ENCODE data around the gene SELENOT. TPM values are rescaled to one million over a fixed set of nuclear protein-coding genes. Genes with fewer than 3 reads are reported as not detected.
"Not testable (repeated sequence)": the region's sequence is repeated elsewhere in the genome, so short reads cannot be mapped to it uniquely, and the experiment has no call there.

SELENOT gene
- total and polyA plus RNA-seq, 4 experiments from 2014 or later, result 71.8 to 408 (median 191) TPM

DNA sequence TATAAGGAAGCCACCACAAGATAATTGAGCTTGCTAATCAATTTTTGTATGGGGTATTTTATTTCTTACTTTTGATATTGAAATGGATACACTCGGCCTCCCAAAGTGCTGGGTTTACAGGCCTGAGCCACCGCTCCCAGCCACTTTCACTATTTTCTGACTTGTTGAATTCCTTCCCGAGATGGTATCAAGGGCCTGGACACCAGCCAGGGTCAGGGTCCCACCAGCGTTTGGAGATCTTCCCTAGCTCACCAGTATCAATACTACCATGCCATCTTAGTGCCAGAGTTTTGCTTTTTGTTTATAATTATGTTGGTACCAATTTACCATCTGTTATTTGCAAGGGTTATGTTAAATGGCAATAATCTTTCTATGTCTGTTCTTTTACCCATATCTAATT is 5.5 kb upstream of the SELENOT start:
- H3K4me1 Mint-ChIP-seq, result peaks cover 11 to 24% (median 22%) of the 10 kb centered on the region in 4 donors

GRCh38 chr3:150599611-150600297 is 3.4 kb upstream of the SELENOT start:
- POLR2A ChIA-PET (ENCODE audit: partially characterized antibody), result no interaction called here
- no peaks in the 10 kb centered on the region for H3K9me3 ChIP-seq (ENCODE audit: control insufficient read depth in 1 of 2, low read length in 2 of 2)

More for the DNA sequence above, 5.5 kb upstream of the SELENOT start:
- Mint-ChIP-seq H3K9me3 (no peaks in the 10 kb centered on the region), H3K27ac (no peak overlapping the region), H3K36me3 (peaks cover 1 to 5% of the 10 kb centered on the region in 2 donors), H3K4me3 (no peak overlapping the region), H3K27me3 (no peaks in the 10 kb centered on the region)
- CTCF ChIA-PET (ENCODE audit: partially characterized antibody), result no interaction called here
- H3K27me3 ChIP-seq (ENCODE audit: insufficient read depth, low read length), result no peaks in the 10 kb centered on the region
- H3K9me3 ChIP-seq (ENCODE audit: control insufficient read depth in 1 of 2, low read length in 2 of 2), result no peaks in the 10 kb centered on the region
- peaks cover 6% of the 10 kb centered on the region for H3K4me1 ChIP-seq (ENCODE audit: insufficient read depth, low read length)
- no peak overlapping the region for H3K4me3 ChIP-seq (ENCODE audit: low read length in 2 of 2)
- no peak for DNase-seq
- no peaks in the 10 kb centered on the region for H3K36me3 ChIP-seq (ENCODE audit: insufficient read depth, low read length)
- POLR2A ChIA-PET (ENCODE audit: partially characterized antibody), result no interaction called here
- intact Hi-C loops (cut with micrococcal nuclease), result no loop called here
- H3K27ac ChIP-seq (ENCODE audit: low read depth, low read length), result no peak overlapping the region

DNA sequence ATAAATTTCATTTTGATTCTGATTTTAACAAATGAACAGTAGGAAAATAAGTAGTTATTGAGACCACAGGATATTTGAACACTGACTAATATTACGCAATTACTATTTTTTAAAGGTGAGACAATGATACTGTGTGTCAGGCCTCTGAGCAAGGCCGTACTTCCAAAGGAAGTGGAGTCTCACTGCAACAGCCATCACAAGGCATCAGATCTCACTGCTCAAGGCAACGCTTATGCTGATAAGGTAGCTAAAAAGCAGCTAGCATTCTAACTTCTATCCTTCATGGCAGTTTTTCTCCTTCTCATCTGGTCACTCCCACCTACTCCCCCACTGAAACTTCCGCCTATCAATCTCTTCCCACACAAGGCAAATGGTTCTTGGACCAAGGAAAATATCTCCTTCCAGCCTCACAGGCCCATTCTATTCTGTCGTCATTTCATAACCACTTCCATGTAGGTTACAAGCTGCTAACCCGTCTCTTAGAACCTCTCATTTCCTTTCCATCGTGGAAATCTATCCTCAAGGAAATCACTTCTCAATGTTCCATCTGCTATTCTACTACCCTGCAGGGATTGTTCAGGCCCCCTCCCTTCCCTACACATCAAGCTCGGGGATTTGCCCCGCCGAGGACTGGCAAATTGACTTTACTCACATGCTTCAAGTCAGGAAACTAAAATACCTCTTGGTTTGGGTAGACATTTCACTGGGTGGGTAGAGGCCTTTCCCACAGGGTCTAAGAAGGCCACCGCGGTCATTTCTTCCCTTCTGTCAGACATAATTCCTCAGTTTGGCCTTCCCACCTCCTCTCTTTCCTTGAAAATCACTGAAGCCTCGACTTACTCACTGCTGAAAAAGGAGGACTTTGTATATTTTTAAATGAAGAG is 2.2 kb upstream of the SELENOT start:
- H3K27me3 Mint-ChIP-seq; H3K27ac ChIP-seq (ENCODE audit: low read depth, low read length); DNase-seq; CTCF ChIA-PET (ENCODE audit: partially characterized antibody); H3K27me3 ChIP-seq (ENCODE audit: insufficient read depth, low read length); H3K9me3 Mint-ChIP-seq; H3K9me3 ChIP-seq (ENCODE audit: control insufficient read depth in 1 of 2, low read length in 2 of 2); H3K36me3 ChIP-seq (ENCODE audit: insufficient read depth, low read length); H3K4me3 ChIP-seq (ENCODE audit: low read length in 2 of 2); POLR2A ChIA-PET (ENCODE audit: partially characterized antibody): not testable (repeated sequence)
- Mint-ChIP-seq H3K4me1 (peaks cover 21 to 53% (median 41%) of the 10 kb centered on the region in 4 donors), H3K27ac (peak overlapping the region; percentile 13 to 99 (median 75)), H3K4me3 (peak overlapping the region in 6 of 8 donors; percentile 13 to 71 (median 62)), H3K36me3 (peaks cover 13 to 22% of the 10 kb centered on the region in 2 donors)
- peaks cover 29% of the 10 kb centered on the region for H3K4me1 ChIP-seq (ENCODE audit: insufficient read depth, low read length)
- intact Hi-C loops (cut with micrococcal nuclease), result loop anchor here (5.0 to 10.0 kb wide), 3 partner anchors 36 to 786 kb away; partner anchors contain the start of genes PFN2 and RNF13

More at GRCh38 chr3:150599611-150600297, 3.4 kb upstream of the SELENOT start:
- no peak overlapping the region for H3K4me3 ChIP-seq (ENCODE audit: low read length in 2 of 2)
- no peak for DNase-seq
- H3K27me3 ChIP-seq (ENCODE audit: insufficient read depth, low read length), result no peaks in the 10 kb centered on the region
- Mint-ChIP-seq H3K36me3 (peaks cover 9 to 18% of the 10 kb centered on the region in 2 donors), H3K27ac (no peak overlapping the region), H3K27me3 (no peaks in the 10 kb centered on the region), H3K4me3 (no peak overlapping the region), H3K4me1 (peaks cover 16 to 42% (median 33%) of the 10 kb centered on the region in 4 donors), H3K9me3 (no peaks in the 10 kb centered on the region)
- peaks cover 19% of the 10 kb centered on the region for H3K4me1 ChIP-seq (ENCODE audit: insufficient read depth, low read length)
- no peaks in the 10 kb centered on the region for H3K36me3 ChIP-seq (ENCODE audit: insufficient read depth, low read length)
- intact Hi-C loops (cut with micrococcal nuclease), result loop anchor here (5.0 to 10.0 kb wide), 3 partner anchors 38 to 785 kb away; partner anchors contain the start of genes PFN2 and RNF13
- no peak overlapping the region for H3K27ac ChIP-seq (ENCODE audit: low read depth, low read length)
- CTCF ChIA-PET (ENCODE audit: partially characterized antibody), result no interaction called here

DNA sequence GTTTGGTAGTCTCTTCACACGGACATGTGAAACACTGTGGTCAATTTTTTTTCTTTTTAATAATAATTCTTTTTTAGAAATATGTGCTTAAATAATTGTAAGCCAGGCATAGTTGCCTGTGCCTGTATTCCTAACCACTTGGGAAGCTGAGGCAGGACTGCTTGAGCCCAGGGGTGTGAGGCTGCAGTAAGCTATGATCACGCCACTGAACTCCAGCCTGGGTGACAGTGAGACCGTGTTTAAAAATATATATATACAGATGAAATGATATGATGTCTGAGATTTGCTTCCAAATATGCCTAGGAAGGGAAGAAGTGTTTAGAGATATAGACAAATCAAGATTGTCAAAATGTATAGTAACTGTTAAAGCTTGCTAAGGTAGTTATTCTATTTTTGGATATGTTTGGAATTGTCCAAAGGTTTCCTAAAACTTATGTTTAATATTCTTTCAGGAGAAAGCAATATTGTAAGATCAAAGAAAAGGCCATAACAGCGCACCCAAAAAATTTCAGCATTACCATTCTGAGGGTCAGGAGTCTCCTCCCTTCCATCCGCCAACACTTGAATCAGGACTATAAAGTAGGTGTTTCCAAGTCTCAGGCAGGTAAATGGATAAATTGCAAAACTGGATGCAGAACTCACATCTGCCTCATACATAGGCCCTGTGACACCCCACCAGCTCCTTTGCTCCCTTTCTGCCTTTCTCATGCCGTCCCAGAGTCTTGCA is 532 bp upstream of the SELENOT start:
- peaks cover 20 to 38% of the 10 kb centered on the region in 2 donors for H3K36me3 Mint-ChIP-seq
- Histone ChIP-seq H3K4me1 (ENCODE audit: insufficient read depth, low read length) (peaks cover 46% of the 10 kb centered on the region), H3K4me3 (ENCODE audit: low read length in 2 of 2) (peak overlapping the region; percentile 71 to 91), H3K27me3 (ENCODE audit: insufficient read depth, low read length) (no peaks in the 10 kb centered on the region), H3K36me3 (ENCODE audit: insufficient read depth, low read length) (no peaks in the 10 kb centered on the region), H3K9me3 (ENCODE audit: control insufficient read depth in 1 of 2, low read length in 2 of 2) (no peaks in the 10 kb centered on the region), H3K27ac (ENCODE audit: low read depth, low read length) (peak overlapping the region; percentile 97)
- DNase-seq, result peak in 1 of 5 donors; percentile 6
- peak overlapping the region; percentile 92 to 98 (median 96) for H3K4me3 Mint-ChIP-seq
- H3K27me3 Mint-ChIP-seq, result no peaks in the 10 kb centered on the region
- peak overlapping the region; percentile 97 to 99 (median 98) for H3K27ac Mint-ChIP-seq
- intact Hi-C loops (cut with micrococcal nuclease), result loop anchor here (1.0 to 10.0 kb wide), 7 partner anchors 35 to 788 kb away; partner anchors contain the start of genes EIF2A, ERICH6, PFN2 and RNF13
- H3K9me3 Mint-ChIP-seq, result no peaks in the 10 kb centered on the region
- ChIA-PET POLR2A (ENCODE audit: partially characterized antibody) (interaction anchor here (0.7 to 3.2 kb wide), 27 partner anchors 8 to 193 kb away, joined by 3 to 77 read pairs (median 4); partner anchors contain the start of genes EIF2A, ERICH6, SERP1 and SIAH2), CTCF (ENCODE audit: partially characterized antibody) (interaction anchor here (1.0 to 2.2 kb wide), 11 partner anchors 8 to 161 kb away, joined by 3 to 8 read pairs (median 4); partner anchors contain the start of genes EIF2A, ERICH6 and SERP1)
- H3K4me1 Mint-ChIP-seq, result peaks cover 32 to 70% (median 55%) of the 10 kb centered on the region in 4 donors

GRCh38 chr3:150603980-150604319 is 829 bp downstream of the SELENOT start:
- intact Hi-C loops (cut with micrococcal nuclease), result loop anchor here (1.0 to 10.0 kb wide), 7 partner anchors 33 to 789 kb away; partner anchors contain the start of genes EIF2A, ERICH6, PFN2 and RNF13
- H3K27me3 ChIP-seq (ENCODE audit: insufficient read depth, low read length), result no peaks in the 10 kb centered on the region
- H3K27ac Mint-ChIP-seq, result peak overlapping the region; percentile 97 to 99 (median 98)
- no peaks in the 10 kb centered on the region for H3K36me3 ChIP-seq (ENCODE audit: insufficient read depth, low read length)
- peaks cover 40 to 84% (median 66%) of the 10 kb centered on the region in 4 donors for H3K4me1 Mint-ChIP-seq
- ChIA-PET POLR2A (ENCODE audit: partially characterized antibody) (interaction anchor here (0.7 to 3.2 kb wide), 7 partner anchors 10 to 195 kb away, joined by 3 to 77 read pairs (median 23); partner anchors contain the start of genes EIF2A, ERICH6, SERP1 and SIAH2), CTCF (ENCODE audit: partially characterized antibody) (interaction anchor here (2.2 kb wide), 1 partner anchor 160 kb away, joined by 8 read pairs; no protein-coding TSS in a partner anchor)
- H3K27ac ChIP-seq (ENCODE audit: low read depth, low read length), result peak overlapping the region; percentile 97
- peak overlapping the region; percentile 92 to 98 (median 96) for H3K4me3 Mint-ChIP-seq
- no peak for DNase-seq
- H3K27me3 Mint-ChIP-seq, result no peaks in the 10 kb centered on the region
- peaks cover 59% of the 10 kb centered on the region for H3K4me1 ChIP-seq (ENCODE audit: insufficient read depth, low read length)
- H3K9me3 ChIP-seq (ENCODE audit: control insufficient read depth in 1 of 2, low read length in 2 of 2), result no peaks in the 10 kb centered on the region
- peak overlapping the region; percentile 71 to 91 for H3K4me3 ChIP-seq (ENCODE audit: low read length in 2 of 2)
- H3K36me3 Mint-ChIP-seq, result peaks cover 25 to 42% of the 10 kb centered on the region in 2 donors
- H3K9me3 Mint-ChIP-seq, result no peaks in the 10 kb centered on the region

DNA sequence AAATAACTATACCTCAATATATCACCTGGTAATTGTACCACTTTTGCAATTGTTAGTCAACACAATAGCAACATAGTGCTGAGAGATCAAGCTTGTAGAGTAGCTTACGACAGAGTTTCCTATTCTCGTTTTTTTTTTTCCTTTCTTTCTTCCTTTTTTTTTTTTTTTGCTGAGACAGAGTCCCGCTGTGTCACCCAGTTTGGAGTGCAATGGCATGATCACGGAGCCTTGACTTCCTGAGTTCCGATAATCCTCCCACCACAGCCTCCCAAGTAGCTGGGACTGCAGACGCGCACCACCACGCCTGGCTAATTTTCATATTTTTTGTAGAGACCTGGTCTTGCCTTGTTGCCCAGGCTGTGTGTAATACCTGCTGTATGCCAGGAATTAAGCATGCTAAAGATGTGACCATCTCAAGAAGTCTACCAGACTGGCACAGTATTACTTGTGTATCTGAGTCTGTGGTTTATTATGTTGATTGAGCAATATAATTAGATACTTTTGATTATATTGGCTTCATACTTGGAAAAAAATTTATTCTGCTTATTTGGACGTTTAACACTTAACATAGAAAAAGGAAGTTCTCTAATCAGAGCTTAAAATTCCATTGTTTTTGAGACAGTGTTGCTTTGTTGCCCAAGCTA is 3.0 kb downstream of the SELENOT start:
- no peaks in the 10 kb centered on the region for H3K27me3 Mint-ChIP-seq
- peak overlapping the region; percentile 8 to 99 (median 87) for H3K27ac Mint-ChIP-seq
- no peak for DNase-seq
- H3K4me1 ChIP-seq (ENCODE audit: insufficient read depth, low read length), result peaks cover 80% of the 10 kb centered on the region
- peaks cover 56 to 96% (median 75%) of the 10 kb centered on the region in 4 donors for H3K4me1 Mint-ChIP-seq
- no peaks in the 10 kb centered on the region for H3K9me3 Mint-ChIP-seq
- no peaks in the 10 kb centered on the region for H3K27me3 ChIP-seq (ENCODE audit: insufficient read depth, low read length)
- no peaks in the 10 kb centered on the region for H3K36me3 ChIP-seq (ENCODE audit: insufficient read depth, low read length)
- H3K27ac ChIP-seq (ENCODE audit: low read depth, low read length), result peak overlapping the region; percentile 31
- intact Hi-C loops (cut with micrococcal nuclease), result loop anchor here (5.0 to 10.0 kb wide), 3 partner anchors 34 to 791 kb away; partner anchors contain the start of genes PFN2 and RNF13
- peak overlapping the region; percentile 65 to 89 (median 79) for H3K4me3 Mint-ChIP-seq
- ChIA-PET CTCF (ENCODE audit: partially characterized antibody) (interaction anchor here (0.6 to 1.3 kb wide), 3 partner anchors 29 to 71 kb away, joined by 3 read pairs; no protein-coding TSS in a partner anchor), POLR2A (ENCODE audit: partially characterized antibody) (interaction anchor here (0.6 to 1.7 kb wide), 4 partner anchors 60 to 198 kb away, joined by 3 to 8 read pairs (median 4); partner anchors contain the start of genes SERP1, SIAH2 and TSC22D2)
- H3K4me3 ChIP-seq (ENCODE audit: low read length in 2 of 2), result no peak overlapping the region
- no peaks in the 10 kb centered on the region for H3K9me3 ChIP-seq (ENCODE audit: control insufficient read depth in 1 of 2, low read length in 2 of 2)
- H3K36me3 Mint-ChIP-seq, result peaks cover 22 to 45% of the 10 kb centered on the region in 2 donors

All from CD4-positive, alpha-beta memory T cell (primary cell).